Endothelial cell (in vitro differentiated cells): Measurements from ENCODE around the gene RAP2B. TPM values are rescaled to one million over a fixed set of nuclear protein-coding genes. Genes with fewer than 3 reads are reported as not detected.
A peak's percentile ranks its signal among the peaks of the same experiment; 100 is the strongest.

ENCODE experiments used
- DNase-seq: peaks from one replicate; pipeline ENCODE4 v3.0.0; 2021; ENCODE audit warnings: low spot score
- H3K27ac Mint-ChIP-seq: one replicate; pipeline ENCODE4 v1.8.0; 2021; ENCODE audit warnings: mixed read lengths, inconsistent platforms; ENCODE audit not compliant: unreplicated experiment
- H3K27me3 Mint-ChIP-seq: one replicate; pipeline ENCODE4 v1.8.0; 2021; ENCODE audit warnings: mild to moderate bottlenecking, moderate library complexity, mixed read lengths, inconsistent platforms; ENCODE audit not compliant: unreplicated experiment
- H3K36me3 Mint-ChIP-seq: one replicate; pipeline ENCODE4 v1.8.0; 2021; ENCODE audit warnings: mild to moderate bottlenecking, low read depth, mixed read lengths, inconsistent platforms; ENCODE audit not compliant: unreplicated experiment
- H3K4me1 Mint-ChIP-seq: one replicate; pipeline ENCODE4 v1.8.0; 2021; ENCODE audit warnings: mild to moderate bottlenecking, mixed read lengths, inconsistent platforms; ENCODE audit not compliant: unreplicated experiment
- H3K4me3 Mint-ChIP-seq: one replicate; pipeline ENCODE4 v1.8.0; 2021; ENCODE audit warnings: mild to moderate bottlenecking, mixed read lengths, inconsistent platforms; ENCODE audit not compliant: unreplicated experiment
- H3K9me3 Mint-ChIP-seq: one replicate; pipeline ENCODE4 v1.8.0; 2021; ENCODE audit warnings: mixed read lengths, inconsistent platforms; ENCODE audit not compliant: unreplicated experiment
- CTCF ChIP-seq: fragments of 200-600 bp; sonication (generic); IDR thresholded peaks from one replicate; pipeline ENCODE4 v1.5.0; 2021; ENCODE audit warnings: antibody characterized with exemption; ENCODE audit not compliant: unreplicated experiment
- total RNA-seq: library from RNA; stranded (reverse); fragmentation: NEBNext Ultra II Directional; extraction: Animal tissue kit (Norgen Biotek cat#: 25700); gene quantifications from one replicate; pipeline ENCODE4 v1.2.1, GENCODE V29; 2021; ENCODE audit not compliant: unreplicated experiment

The RAP2B gene
- total RNA-seq, 1 donor from 2014 or later, result 33.7 TPM

DNA sequence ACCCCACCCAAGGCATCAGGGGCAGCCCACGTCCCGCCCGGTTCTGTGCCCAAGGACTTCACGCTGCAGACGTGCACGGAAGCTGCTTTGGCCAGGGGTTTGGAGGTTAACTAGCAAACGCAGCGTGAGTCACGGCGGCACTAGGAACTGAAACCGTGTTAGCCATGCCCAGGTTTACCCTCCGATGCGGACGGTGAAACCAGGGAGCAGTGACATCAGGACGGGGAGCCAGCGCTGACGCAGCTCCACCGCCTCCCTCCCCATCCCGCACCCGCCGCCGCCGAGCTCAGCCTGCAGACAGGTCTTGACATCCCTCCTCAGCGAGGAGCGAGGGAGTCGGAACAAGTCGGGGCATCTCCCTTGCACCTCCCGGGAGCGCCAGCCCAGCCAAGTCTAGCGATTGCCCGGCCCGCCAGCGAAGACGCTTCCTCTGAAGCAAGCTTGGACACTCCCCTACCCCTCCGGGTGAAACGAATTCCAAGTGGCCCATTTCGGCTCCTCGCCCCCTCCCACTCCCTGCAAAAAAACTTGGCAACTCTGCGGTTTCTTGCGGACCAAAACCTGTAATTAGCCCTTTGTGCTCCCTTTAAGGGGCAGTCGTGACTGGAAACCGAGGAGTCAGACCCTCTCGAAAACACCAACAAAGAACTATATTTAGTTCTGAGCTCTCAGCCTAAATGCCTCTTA is 1.4 kb upstream of the RAP2B start:
- TF ChIP-seq CTCF, result no peak
- DNase-seq, result peak; percentile 64
- Mint-ChIP-seq H3K27me3 (peaks cover 20% of the 10 kb centered on the region), H3K4me3 (peak overlapping the region; percentile 98), H3K36me3 (peaks cover 3% of the 10 kb centered on the region), H3K27ac (peak overlapping the region; percentile 88), H3K4me1 (peaks cover 19% of the 10 kb centered on the region), H3K9me3 (no peaks in the 10 kb centered on the region)

DNA sequence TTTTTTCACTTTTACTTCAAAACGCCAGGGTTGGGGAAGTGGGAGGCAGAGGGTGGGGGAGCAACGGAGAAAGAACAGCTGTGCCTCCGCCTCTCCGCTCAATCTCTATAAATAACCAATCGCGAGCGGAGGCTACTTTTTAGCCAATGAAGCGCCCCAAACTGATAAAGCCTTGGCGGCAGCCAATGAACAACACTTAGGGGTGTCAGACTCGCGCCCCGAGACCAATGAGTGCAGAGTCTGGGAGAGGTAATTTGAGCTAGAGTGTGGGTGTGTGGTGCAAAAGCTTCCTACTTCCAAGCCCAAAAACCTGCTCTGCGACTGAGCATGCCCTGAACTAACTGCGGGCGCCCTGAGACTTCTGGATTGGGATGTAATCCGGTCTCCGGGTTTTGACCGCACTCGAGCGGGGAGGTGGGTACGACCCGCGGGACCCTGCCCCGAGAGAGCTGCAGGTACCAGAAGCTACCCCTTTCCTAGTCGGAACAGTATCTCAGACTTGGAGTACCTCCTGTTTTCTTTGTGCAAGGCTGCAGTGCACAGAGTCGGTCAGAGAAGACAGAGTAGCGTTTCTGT is 800 bp upstream of the RAP2B start:
- peak; percentile 90 for DNase-seq
- H3K36me3 Mint-ChIP-seq, result peaks cover 3% of the 10 kb centered on the region
- TF ChIP-seq CTCF, result no peak
- H3K27ac Mint-ChIP-seq, result peak overlapping the region; percentile 93
- peak overlapping the region; percentile 98 for H3K4me3 Mint-ChIP-seq
- peaks cover 19% of the 10 kb centered on the region for H3K27me3 Mint-ChIP-seq
- H3K4me1 Mint-ChIP-seq, result peaks cover 25% of the 10 kb centered on the region
- no peaks in the 10 kb centered on the region for H3K9me3 Mint-ChIP-seq

DNA sequence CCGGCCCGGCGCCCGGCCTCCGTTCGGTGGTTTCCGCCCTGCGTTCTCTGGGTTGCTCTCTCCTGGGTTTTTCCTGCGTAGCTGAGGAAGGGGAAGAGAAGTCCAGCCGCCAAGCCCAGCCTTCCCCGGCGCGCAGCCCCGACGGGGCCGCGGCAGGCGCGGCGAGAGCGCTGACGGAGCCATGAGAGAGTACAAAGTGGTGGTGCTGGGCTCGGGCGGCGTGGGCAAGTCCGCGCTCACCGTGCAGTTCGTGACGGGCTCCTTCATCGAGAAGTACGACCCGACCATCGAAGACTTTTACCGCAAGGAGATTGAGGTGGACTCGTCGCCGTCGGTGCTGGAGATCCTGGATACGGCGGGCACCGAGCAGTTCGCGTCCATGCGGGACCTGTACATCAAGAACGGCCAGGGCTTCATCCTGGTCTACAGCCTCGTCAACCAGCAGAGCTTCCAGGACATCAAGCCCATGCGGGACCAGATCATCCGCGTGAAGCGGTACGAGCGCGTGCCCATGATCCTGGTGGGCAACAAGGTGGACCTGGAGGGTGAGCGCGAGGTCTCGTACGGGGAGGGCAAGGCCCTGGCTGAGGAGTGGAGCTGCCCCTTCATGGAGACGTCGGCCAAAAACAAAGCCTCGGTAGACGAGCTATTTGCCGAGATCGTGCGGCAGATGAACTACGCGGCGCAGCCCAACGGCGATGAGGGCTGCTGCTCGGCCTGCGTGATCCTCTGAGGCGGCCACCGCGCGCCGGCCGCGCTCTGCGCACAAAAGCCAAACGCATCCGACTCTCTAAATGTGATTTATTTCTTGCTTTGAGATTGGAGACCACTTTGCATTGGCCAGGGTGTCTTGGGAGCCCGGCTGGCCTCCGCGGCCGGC is 727 bp downstream of the RAP2B start:
- Mint-ChIP-seq H3K27me3 (peaks cover 20% of the 10 kb centered on the region), H3K4me3 (peak overlapping the region; percentile 100), H3K27ac (peak overlapping the region; percentile 48), H3K36me3 (peaks cover 3% of the 10 kb centered on the region), H3K4me1 (peaks cover 32% of the 10 kb centered on the region), H3K9me3 (no peaks in the 10 kb centered on the region)
- no peak for TF ChIP-seq CTCF
- DNase-seq, result peak; percentile 41

- no peak for TF ChIP-seq CTCF
Observed at GRCh38 chr3:153163393-153163724, 1.3 kb downstream of the RAP2B start.

More at GRCh38 chr3:153163393-153163724, 1.3 kb downstream of the RAP2B start:
- DNase-seq, result no peak
- H3K27me3 Mint-ChIP-seq, result peaks cover 20% of the 10 kb centered on the region
- peak overlapping the region; percentile 100 for H3K4me3 Mint-ChIP-seq
- H3K9me3 Mint-ChIP-seq, result no peaks in the 10 kb centered on the region
- peaks cover 3% of the 10 kb centered on the region for H3K36me3 Mint-ChIP-seq
- H3K27ac Mint-ChIP-seq, result peak overlapping the region; percentile 83
- peaks cover 32% of the 10 kb centered on the region for H3K4me1 Mint-ChIP-seq
